SH-SY5Y (cell line): ENCODE measurements around the gene ENTREP1.

Source experiments
- GATA2 ChIP-seq: IDR thresholded peaks from 2 replicates; pipeline ENCODE4 v1.6.1; 2011; ENCODE audit warnings: mild to moderate bottlenecking, low read depth, low read length
- GATA3 ChIP-seq: IDR thresholded peaks from 2 replicates; pipeline ENCODE4 v1.6.1; 2011; ENCODE audit warnings: low read depth, mild to moderate bottlenecking, low read length, moderate library complexity

ENTREP1 gene

DNA sequence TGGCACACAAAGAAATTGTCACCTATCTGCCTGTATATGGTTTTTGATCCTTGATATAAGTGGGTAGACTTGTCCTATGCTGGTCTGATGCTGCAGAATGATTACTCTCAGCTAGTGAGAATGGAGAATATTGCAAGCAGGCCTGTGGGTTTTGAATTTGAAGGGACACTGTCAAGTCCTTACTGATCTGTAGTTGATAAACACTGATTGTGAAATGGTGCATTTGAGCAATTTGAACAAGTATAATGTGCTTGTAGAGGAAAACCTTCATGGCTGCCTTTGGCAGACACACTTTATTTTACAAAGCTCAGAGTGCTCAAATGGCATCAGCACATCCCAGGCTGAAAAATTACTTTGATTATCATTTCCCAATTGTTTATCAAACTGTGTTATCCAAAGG lies 9.3 kb downstream of the ENTREP1 start:
- TF ChIP-seq GATA2 (no peak), GATA3 (no peak)

DNA sequence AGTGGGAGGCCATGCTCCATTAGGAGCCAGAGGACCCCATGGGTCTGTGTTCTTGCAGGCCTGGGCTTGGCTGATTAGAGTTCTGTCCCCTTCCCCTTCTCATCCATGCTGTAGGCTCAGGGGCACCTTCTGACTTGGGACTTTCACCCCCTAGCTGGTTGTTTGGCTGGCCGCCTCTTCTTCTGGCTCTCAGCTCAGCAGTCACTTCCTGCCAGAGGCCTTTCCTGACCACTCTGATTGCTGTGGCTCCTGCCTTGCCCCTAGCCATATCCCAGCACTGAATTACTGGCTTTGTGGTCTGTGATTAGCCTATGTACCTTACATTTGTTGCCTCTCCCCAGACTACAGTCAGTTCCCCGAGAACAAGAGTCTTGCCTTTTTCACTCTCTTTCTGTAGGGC lies 14.6 kb downstream of the ENTREP1 start:
- TF ChIP-seq GATA3 (no peak), GATA2 (no peak)

DNA sequence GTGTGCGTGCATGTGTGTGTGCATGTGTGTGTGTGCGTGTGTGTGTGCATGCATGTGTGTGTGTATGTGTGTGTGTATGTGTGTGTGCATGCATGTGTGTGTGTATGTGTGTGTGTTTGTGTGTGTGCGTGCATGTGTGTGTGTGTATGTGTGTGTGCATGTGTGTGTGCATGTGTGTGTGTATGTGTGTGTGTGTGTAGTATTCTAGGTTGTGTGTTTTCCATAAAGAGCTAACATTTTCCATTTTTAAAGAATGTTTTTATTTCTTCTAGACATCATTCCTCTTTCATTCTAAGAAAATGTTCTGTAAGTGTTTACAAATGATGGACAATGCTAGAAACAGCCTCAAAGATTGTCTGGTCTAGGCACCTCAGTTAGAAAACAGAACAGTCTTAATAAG lies 15.6 kb downstream of the ENTREP1 start:
- no peak for TF ChIP-seq GATA3
- no peak for TF ChIP-seq GATA2

DNA sequence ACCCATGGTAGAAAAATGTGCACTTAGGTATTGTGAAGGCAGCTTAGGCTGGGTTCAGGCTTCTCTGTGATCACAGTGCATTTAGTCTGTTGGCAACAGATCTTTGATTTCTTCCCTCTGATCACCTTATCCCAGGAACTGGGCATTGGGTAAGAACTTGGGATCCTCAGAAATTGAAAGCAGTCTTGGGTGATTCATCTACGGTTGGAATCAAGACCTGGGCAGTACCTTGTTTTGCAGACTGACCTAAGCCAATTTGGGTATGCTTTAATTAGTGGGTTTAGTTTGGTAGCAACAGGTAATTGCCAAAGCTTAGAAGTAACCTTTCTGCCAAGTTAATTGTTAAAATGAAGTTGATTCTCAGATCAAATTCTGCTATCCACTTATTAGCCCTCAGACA lies 17.8 kb downstream of the ENTREP1 start:
- TF ChIP-seq GATA2 (no peak), GATA3 (no peak)

DNA sequence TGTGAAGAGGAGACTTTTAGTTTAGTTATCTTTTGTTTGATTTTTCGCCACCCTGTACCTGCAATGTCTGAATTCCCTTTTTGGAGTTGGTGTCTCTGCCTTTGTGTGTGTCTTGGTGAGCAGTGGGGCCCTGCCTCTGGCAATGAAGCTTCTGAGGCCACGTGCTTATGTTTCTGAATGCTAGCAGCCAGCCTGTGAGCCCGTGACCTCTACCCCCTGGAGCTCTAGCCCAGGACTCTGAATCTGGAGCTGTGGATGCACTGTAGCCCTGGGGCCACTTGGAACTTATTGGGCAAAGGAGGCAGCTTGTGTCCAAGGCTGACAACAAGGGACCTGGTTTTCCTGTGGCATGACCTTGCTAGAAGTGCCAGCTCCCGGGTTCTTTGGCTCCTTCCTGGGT lies 19.4 kb downstream of the ENTREP1 start:
- TF ChIP-seq GATA2: no peak
- TF ChIP-seq GATA3: no peak

DNA sequence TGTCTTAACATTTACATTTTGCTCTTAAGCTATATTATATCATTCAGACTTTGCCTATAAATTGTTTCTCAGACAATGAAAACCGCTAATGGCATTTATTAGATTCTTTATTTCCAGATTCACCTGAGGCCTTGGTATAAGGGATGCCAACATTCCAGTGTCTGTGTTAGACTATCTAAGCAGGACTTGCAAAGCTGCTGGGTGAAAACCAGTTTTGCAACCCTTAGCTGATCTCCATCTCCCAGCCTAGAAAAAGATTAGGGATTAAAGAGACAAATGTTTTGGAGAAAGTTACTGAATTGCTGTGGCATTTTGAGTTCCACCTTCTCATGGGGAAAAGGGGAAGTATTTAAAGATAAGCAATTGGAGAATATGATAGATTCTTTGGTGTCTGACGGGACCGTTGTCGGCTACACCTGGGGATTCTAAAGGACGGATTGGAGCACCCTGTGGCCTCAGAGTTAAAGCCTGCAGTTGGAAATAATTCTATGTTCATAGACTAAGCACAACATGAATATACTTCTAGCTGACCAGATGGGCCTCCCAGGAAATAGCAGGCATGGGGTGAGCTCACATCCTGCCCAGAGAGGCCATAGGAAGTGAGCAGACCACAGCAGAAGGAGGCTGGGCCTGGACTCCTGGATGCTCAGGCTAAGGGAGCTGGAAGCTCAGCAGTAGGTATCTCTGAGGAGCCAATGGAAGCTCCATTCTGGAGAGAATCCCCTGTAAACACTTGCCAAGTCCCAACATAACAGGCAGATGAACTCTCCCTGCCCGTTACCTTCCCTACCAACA lies 21.8 kb downstream of the ENTREP1 start:
- no peak for TF ChIP-seq GATA3
- TF ChIP-seq GATA2: no peak

DNA sequence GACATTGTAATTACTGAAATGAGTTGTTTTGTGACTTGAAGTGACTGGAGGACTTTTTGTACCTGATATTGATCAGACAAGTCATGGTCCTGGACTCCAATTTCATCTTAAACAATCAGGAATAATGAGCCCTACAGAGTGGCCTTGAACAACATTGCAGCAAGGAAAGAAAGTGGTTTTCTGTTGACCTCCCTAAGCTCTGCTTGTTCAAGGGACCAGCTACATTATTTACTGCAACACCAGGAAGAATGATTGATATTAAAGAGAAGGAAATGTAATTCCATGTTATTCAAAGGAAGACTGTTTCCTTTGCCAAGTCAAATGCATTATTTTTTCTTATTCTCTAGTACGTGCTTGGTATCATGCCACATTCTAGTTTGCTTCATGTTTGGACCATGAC lies 22.6 kb downstream of the ENTREP1 start:
- TF ChIP-seq GATA3 (no peak), GATA2 (no peak)

DNA sequence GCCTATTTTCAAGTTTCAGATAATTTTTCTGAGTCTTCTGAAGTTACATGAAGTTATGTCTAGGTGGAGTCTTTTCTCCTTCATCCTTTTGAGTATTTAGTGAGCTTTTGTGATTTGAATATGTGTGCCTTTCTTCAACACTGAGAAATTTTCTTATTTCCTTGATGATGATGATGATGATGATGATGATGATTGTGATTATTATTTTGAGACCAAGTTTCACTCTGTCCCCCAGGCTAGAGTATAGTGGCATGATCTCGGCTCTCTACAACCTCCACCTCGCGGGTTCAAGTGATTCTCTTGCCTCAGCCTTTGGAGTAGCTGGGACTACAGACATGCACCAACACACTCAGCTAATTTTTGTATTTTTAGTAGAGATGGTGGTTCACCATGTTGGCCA lies 26.2 kb downstream of the ENTREP1 start:
- TF ChIP-seq GATA3: no peak
- TF ChIP-seq GATA2: no peak

DNA sequence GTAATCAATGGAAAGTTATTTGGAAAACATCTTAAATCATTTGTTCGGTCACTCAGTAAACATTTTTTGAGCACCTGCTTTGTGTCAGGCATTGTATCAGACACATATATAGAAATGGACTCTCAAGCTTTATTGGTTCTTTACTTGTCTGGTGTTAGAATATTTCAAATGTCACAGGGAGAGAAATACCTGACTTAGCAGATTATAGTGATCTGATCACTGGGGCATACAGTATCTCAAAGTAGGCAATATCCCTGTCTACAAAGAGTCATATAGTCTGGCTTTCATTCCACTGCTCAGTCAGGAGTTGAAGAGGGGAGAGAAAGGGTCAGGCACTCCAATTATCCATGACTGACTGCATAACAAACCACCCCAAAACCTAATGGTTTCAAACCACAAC lies 30.2 kb downstream of the ENTREP1 start:
- TF ChIP-seq GATA2: no peak
- TF ChIP-seq GATA3: no peak

DNA sequence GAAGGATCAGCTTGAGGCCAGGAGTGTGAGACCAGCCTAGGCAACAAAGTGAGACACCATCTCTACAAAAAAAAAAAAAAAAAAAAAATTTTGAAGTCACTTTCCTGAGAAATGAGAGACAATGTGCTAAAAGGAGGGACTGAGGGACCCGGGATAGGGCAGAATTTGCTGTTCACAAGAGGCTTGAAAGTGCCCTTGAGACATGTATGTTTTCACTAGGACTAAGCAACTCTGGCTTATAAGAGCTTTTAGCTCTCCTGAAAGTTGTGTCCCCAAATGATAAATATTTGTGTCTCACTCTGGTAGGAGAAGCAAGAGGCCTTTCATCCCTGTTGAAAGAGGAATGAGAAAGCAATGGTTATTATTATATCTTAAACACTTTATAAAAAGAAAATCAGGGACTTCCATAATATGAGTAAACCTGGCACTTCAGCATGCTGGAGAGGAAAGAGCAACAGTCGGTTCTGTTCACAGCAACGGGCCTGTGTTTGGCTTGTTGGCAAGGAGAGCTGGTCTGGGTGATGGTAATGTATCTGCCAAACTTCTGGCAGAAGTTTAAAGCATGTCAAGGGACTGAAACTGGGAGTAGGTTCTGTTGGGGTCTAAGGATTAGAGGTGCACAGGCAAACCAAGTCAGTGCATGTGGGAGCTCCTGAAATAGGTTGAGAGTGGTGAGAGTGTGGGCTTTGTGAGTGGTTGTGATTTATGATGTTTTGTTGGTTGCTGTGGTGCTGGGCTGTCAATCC lies 32.2 kb downstream of the ENTREP1 start:
- TF ChIP-seq GATA2 (no peak), GATA3 (no peak)

DNA sequence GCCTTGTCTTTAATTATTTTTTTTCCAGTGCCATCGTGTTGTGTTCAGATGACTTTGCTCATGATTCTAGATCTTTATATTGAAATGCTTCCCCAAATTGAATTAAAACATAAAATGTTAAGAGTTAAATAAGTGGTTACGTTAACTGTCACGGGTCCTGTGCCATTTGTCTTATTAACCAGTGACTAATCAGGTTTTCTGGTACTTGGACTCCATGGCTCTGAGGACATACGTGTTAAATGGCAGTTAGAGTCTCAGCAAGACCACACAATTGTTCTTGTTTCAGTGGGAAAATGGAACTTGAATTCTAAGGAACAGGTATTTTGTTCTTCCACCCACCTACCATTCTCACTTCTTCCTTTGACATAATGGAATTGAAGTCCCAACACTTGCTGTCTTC lies 32.8 kb downstream of the ENTREP1 start:
- TF ChIP-seq GATA3 (no peak), GATA2 (no peak)

DNA sequence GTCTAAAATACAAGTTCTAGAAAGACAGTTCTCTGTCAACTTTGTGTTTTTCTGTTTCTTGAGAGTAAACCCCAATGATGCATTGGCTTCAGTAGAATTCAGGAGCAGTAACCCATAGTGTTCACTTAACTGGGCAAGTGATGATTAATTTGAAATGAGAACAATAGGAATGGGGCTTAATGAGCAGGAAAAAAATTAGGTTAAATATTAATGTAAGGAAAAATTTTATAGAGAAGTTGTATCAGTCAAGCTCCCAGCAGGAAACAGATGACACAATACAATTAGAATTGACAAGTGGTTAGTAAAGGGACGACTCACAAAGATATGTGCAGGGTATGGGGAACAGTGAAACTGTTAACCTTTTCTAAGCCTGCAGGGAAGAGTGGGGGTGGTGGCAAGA lies 38.2 kb downstream of the ENTREP1 start:
- no peak for TF ChIP-seq GATA3
- TF ChIP-seq GATA2: no peak

DNA sequence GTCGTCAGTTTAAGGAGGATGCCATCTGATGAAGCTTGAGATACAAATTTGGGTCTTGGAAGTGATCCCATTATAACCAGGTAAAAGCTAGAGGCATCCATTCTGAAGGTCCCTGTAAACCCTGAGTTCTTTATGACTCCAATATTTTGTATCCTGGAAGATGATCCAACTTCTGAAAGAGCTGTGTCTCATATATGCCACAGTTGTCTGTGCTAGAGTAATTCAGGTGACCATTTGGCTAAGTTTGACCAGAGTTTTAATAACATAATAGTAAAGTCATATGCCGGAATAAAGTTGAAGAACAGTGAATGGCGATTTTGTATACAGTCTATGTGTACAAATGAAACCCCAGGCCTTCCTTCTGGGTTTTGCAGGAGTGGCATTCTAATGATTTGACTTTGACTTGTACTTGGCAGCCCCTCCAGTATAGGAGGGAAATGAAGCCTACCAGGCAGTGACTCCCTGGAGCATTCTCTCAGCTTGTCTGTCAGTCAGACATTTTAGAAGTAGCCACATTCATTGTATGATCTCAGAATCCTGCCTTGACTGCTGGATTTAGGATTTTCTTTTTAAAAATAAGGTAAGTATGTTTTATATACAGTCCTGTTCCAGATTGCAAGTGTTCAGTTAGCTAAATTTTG lies 39.6 kb downstream of the ENTREP1 start:
- TF ChIP-seq GATA3 (no peak), GATA2 (no peak)

DNA sequence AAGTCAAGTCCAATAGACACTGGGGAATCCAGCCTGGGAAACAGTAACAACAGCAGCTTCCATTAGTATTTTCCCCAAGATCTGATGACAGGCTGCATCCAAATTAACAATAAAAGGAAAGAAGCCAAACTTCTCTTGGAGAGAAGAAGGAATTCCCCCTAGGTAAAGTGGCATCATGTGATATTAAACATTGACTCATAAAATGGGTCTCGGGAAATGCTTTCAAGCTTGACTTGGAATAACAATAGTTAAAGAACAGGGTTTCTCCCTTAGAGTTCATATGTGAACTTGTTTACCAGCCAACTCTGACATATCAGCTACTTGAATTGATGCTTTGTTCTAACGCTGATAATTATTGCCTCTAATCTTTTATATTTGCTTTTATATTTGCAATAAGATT lies 45.4 kb downstream of the ENTREP1 start:
- TF ChIP-seq GATA3: no peak

DNA sequence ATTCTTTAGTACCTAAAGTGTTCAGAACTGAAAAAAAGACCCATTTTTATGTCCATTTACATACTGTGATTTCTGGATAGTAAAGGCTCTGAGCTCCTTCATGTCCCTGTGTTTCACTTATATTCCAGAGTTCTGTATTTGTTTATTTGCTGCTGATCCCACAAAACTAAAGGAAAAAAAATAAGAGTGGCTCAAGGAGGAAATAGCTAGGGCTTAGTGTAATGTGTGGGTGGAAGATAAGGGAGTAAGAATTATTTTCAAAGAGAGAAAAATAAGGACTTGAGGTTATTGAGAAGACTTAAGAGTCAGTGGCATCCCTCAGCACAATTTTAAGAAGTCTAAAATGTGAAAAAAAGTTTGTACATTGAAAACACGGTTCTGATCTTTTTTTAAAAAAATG lies 46.0 kb downstream of the ENTREP1 start:
- TF ChIP-seq GATA2: no peak
- TF ChIP-seq GATA3: no peak

DNA sequence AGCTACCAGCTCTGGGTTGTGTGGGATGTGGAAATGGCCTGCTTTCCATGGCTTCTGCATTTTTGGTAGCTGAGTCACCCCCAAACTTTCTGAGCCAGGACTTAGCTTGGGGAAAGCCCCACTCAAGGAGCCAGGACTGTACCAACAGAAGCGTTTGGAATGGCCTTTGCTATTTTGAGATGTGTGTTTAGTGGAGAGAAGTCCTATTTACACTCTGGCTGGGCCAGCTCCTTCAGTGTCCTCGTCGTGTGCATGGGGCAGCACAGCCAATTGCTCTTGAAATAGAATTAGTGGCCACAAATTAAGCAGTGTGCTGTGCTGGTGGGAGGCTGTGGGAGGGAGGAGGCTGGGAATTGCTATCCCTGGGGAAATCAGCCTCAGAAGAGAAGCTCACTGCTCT lies 51.6 kb downstream of the ENTREP1 start:
- TF ChIP-seq GATA3 (no peak), GATA2 (no peak)
